OCI-LY3 (cell line): Measurements from ENCODE around the gene FOXC1.

Experiments
- EZH2phosphoT487 ChIP-seq: fragments of 200-600 bp; shearing (Covaris generic); IDR thresholded peaks from 2 replicates; pipeline ENCODE4 v1.6.1; 2018; ENCODE audit warnings: antibody characterized with exemption, mixed run types, low read depth
- TF ChIP-seq, protein P1 (sequence below): fragments of 200-600, 300-600 bp; sonication (generic); IDR thresholded peaks from 2 replicates; pipeline ENCODE4 v1.5.1; 2014; ENCODE audit warnings: antibody characterized with exemption, low read length, low read depth

DNA sequence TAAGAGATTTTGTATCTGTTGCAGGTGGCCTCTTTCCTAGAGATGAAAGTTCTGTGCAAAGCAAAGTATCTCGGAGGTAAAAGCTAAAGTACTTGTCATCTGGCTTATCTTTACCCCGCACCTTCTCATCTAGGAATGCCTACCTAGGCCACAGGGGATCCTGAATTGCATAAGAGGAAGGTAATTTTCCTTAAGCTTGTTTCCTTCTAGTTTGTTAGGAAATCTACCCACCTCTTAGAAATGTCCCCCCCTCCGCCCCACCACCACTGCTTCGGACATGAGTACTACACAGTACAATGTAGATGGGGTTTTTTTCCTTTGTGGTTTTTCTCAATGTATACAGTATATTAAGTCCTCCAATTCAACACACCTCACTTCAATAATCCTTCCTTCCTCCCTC lies 21.5 kb downstream of the FOXC1 start:
- TF ChIP-seq, protein P1, sequence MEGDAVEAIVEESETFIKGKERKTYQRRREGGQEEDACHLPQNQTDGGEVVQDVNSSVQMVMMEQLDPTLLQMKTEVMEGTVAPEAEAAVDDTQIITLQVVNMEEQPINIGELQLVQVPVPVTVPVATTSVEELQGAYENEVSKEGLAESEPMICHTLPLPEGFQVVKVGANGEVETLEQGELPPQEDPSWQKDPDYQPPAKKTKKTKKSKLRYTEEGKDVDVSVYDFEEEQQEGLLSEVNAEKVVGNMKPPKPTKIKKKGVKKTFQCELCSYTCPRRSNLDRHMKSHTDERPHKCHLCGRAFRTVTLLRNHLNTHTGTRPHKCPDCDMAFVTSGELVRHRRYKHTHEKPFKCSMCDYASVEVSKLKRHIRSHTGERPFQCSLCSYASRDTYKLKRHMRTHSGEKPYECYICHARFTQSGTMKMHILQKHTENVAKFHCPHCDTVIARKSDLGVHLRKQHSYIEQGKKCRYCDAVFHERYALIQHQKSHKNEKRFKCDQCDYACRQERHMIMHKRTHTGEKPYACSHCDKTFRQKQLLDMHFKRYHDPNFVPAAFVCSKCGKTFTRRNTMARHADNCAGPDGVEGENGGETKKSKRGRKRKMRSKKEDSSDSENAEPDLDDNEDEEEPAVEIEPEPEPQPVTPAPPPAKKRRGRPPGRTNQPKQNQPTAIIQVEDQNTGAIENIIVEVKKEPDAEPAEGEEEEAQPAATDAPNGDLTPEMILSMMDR, result no peak
- no peak for TF ChIP-seq EZH2phosphoT487
